Astrocyte of the cerebellum (primary cell): ENCODE data around the gene AGR3.

ENCODE experiments used
- DNase-seq: peaks from one replicate; pipeline ENCODE4 v3.0.0-alpha.2; 2011; ENCODE audit warnings: low read depth
- H3K4me3 ChIP-seq: 2 replicates; pipeline ENCODE4 v1.5.1; 2011; ENCODE audit warnings: mild to moderate bottlenecking, low read depth, low read length, moderate library complexity
- CTCF ChIP-seq: IDR thresholded peaks from 2 replicates; pipeline ENCODE4 v1.5.1; 2012; ENCODE audit warnings: low read length, low read depth, moderate library complexity, mild to moderate bottlenecking; ENCODE audit errors: missing control alignments
- in situ Hi-C: cut with HindIII; loops from 2 replicates; pipeline ENCODE4 v1.10.0; 2017; ENCODE audit warnings: low sequenced_read_pairs

AGR3 gene

GRCh38 chr7:16841681-16842080 is 40.1 kb downstream of the AGR3 start:
- DNase-seq: no peak
- no peak overlapping the region for H3K4me3 ChIP-seq
- in situ Hi-C loops: no loop called here
- no peak for TF ChIP-seq CTCF

- in situ Hi-C loops: no loop called here
- DNase-seq: no peak
- TF ChIP-seq CTCF: no peak
- no peak overlapping the region for H3K4me3 ChIP-seq
Measured at GRCh38 chr7:16840094-16840493, 41.7 kb downstream of the AGR3 start.

- TF ChIP-seq CTCF: no peak
- no peak for DNase-seq
- H3K4me3 ChIP-seq: no peak overlapping the region
- in situ Hi-C loops: no loop called here
Measured at GRCh38 chr7:16839646-16840045, 42.1 kb downstream of the AGR3 start.

- no peak overlapping the region for H3K4me3 ChIP-seq
- in situ Hi-C loops: no loop called here
- no peak for TF ChIP-seq CTCF
- DNase-seq: no peak
Measured at GRCh38 chr7:16838891-16839290, 42.9 kb downstream of the AGR3 start.

- TF ChIP-seq CTCF: no peak
- no peak overlapping the region for H3K4me3 ChIP-seq
- DNase-seq: no peak
- in situ Hi-C loops: no loop called here
Measured at GRCh38 chr7:16838386-16838785, 43.4 kb downstream of the AGR3 start.

GRCh38 chr7:16836481-16836880 is 45.3 kb downstream of the AGR3 start:
- H3K4me3 ChIP-seq: no peak overlapping the region
- no peak for TF ChIP-seq CTCF

GRCh38 chr7:16833373-16833772 is 48.4 kb downstream of the AGR3 start:
- in situ Hi-C loops: no loop called here
- H3K4me3 ChIP-seq: no peak overlapping the region
- no peak for TF ChIP-seq CTCF
- no peak for DNase-seq

More at GRCh38 chr7:16836481-16836880, 45.3 kb downstream of the AGR3 start:
- in situ Hi-C loops: no loop called here
- no peak for DNase-seq
